GM12873 (cell line): ENCODE results near the gene DISC1.

Source experiments
- CTCF ChIP-seq: IDR thresholded peaks from 2 replicates; pipeline ENCODE4 v1.5.1; 2012; ENCODE audit warnings: low read depth, mild to moderate bottlenecking, moderate library complexity, low read length, control low read depth; ENCODE audit not compliant: insufficient read depth; ENCODE audit errors: missing control alignments

DISC1 gene

GRCh38 chr1:231829332-231829731, 202.7 kb downstream of the DISC1 start:
- TF ChIP-seq CTCF, result no peak

GRCh38 chr1:231836227-231836893, 209.8 kb downstream of the DISC1 start:
- TF ChIP-seq CTCF, result no peak

- TF ChIP-seq CTCF, result no peak
Observed at GRCh38 chr1:231838521-231838920, 211.9 kb downstream of the DISC1 start.

- no peak for TF ChIP-seq CTCF
Observed at GRCh38 chr1:231839999-231840398, 213.4 kb downstream of the DISC1 start.

- no peak for TF ChIP-seq CTCF
Observed at GRCh38 chr1:231841616-231842344, 215.2 kb downstream of the DISC1 start.

- TF ChIP-seq CTCF, result no peak
Observed at GRCh38 chr1:231842441-231842840, 215.9 kb downstream of the DISC1 start.

- no peak for TF ChIP-seq CTCF
Observed at GRCh38 chr1:231844986-231845502, 218.5 kb downstream of the DISC1 start.
